ENCODE measurements around the gene AMOTL1. TPM values are rescaled to one million over a fixed set of nuclear protein-coding genes. Genes with fewer than 3 reads are reported as not detected.

The AMOTL1 gene
- total and polyA plus RNA-seq, 2 donors (not counting 3 experiments of a cell fraction or from before 2014, with no cell fraction given) = 12.5 to 37.8 TPM

DNA sequence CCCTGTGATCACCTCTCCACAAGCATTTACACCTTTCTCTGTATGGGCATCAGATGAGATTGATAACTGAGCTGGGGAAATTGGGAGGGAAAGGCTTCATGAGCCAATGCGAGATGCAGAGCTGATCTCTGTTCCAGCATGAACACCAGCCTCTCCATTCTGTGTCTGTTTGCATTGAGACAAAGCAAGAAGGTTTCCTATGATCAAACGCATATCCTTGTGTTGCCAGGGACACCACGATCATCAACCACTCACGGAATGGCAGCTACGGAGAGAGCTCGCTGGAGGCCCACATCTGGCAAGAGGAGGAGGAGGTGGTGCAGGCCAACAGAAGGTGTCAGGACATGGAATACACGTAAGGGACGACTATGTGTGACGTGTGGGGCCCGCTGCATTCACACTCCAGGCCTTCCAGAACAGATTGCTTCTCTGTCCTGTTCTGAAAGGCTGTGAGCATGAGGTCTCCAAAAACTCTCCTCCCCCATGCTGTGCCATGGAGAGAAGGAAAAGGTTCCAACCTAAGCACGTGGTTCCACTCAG, 96.4 kb downstream of the AMOTL1 start:
- H2AFZ ChIP-seq (ENCODE audit: low read depth, low read length) = no peak overlapping the region
- H3K9me1 ChIP-seq (replicated peaks; ENCODE audit: control insufficient read depth, extremely low read depth, insufficient read depth, low read length) = no peaks in the 10 kb centered on the region
- H3K36me3 ChIP-seq (ENCODE audit: control insufficient read depth in 2 of 2, extremely low read depth in 1 of 2, insufficient read depth in 2 of 2, low read length in 2 of 2) = peaks cover 13 to 25% of the 10 kb centered on the region in 2 experiments
- no peak overlapping the region for H3K4me2 ChIP-seq (ENCODE audit: insufficient read depth, low read length)
- ChIA-PET POLR2A (no interaction called here), CTCF (interaction anchor here (0.5 to 1.8 kb wide), 3 partner anchors 33 to 105 kb away, joined by 3 to 5 read pairs (median 4); no protein-coding TSS in a partner anchor)
- TF ChIP-seq JUN (IDR thresholded peaks at IDR 0.05; ENCODE audit: borderline replicate concordance, insufficient read depth, insufficient read length, low read depth) (no peak), MYC (IDR thresholded peaks at IDR 0.05; ENCODE audit: low read depth, low read length) (no peak), FOS (IDR thresholded peaks at IDR 0.05; ENCODE audit: borderline replicate concordance, insufficient read depth, low read length) (no peak), EZH2 (IDR thresholded peaks at IDR 0.05; ENCODE audit: borderline replicate concordance, low read depth, low read length, severe bottlenecking) (no peak), POLR2AphosphoS5 (IDR thresholded peaks at IDR 0.05; ENCODE audit: insufficient read depth, low read depth, low read length) (no peak), POLR2A (IDR thresholded peaks at IDR 0.05; ENCODE audit: low read depth, low read length) (no peak), MAX (IDR thresholded peaks at IDR 0.05; ENCODE audit: insufficient read depth, insufficient read length) (no peak), GATA2 (IDR thresholded peaks at IDR 0.05; ENCODE audit: insufficient read depth, insufficient read length, low read depth, low read length) (no peak)
- TF ChIP-seq, protein P1, sequence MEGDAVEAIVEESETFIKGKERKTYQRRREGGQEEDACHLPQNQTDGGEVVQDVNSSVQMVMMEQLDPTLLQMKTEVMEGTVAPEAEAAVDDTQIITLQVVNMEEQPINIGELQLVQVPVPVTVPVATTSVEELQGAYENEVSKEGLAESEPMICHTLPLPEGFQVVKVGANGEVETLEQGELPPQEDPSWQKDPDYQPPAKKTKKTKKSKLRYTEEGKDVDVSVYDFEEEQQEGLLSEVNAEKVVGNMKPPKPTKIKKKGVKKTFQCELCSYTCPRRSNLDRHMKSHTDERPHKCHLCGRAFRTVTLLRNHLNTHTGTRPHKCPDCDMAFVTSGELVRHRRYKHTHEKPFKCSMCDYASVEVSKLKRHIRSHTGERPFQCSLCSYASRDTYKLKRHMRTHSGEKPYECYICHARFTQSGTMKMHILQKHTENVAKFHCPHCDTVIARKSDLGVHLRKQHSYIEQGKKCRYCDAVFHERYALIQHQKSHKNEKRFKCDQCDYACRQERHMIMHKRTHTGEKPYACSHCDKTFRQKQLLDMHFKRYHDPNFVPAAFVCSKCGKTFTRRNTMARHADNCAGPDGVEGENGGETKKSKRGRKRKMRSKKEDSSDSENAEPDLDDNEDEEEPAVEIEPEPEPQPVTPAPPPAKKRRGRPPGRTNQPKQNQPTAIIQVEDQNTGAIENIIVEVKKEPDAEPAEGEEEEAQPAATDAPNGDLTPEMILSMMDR (IDR thresholded peaks at IDR 0.05; ENCODE audit: extremely low read depth in 1 of 2, insufficient read depth in 1 of 2, low read depth in 1 of 2, low read length in 2 of 2) = no peak
- H3K4me3 ChIP-seq (replicated peaks in 1 of 3; ENCODE audit: insufficient read depth in 1 of 3, low read depth in 1 of 3, low read length in 3 of 3) = no peak overlapping the region
- no peaks in the 10 kb centered on the region for H4K20me1 ChIP-seq (replicated peaks; ENCODE audit: control insufficient read depth, extremely low read depth, insufficient read depth, low read length)
- no peaks in the 10 kb centered on the region for H3K27me3 ChIP-seq (ENCODE audit: control insufficient read depth in 2 of 2, insufficient read depth in 2 of 2, low read length in 2 of 2)
- no peak overlapping the region for H3K9ac ChIP-seq (replicated peaks; ENCODE audit: extremely low read depth, insufficient read depth, low read length)
- intact Hi-C loops (cut with micrococcal nuclease) = no loop called here
- dilution Hi-C loops (cut with MboI; ENCODE audit: extremely low pct_ligation_motif_present, low sequenced_read_pairs) = no loop called here
- no peak for DNase-seq (ENCODE audit: low read depth, low spot score)
- BruUV-seq (replicated peaks) = no TSS peak
- H3K9me3 ChIP-seq (replicated peaks; ENCODE audit: control insufficient read depth, insufficient read depth, low read length) = no peaks in the 10 kb centered on the region
- FAIRE-seq = no peak
- H3K4me1 ChIP-seq (ENCODE audit: control insufficient read depth, extremely low read depth, insufficient read depth, low read length) = no peaks in the 10 kb centered on the region
- H3K27ac ChIP-seq (ENCODE audit: insufficient read depth, low read depth, low read length) = no peak overlapping the region
- H3K79me2 ChIP-seq (ENCODE audit: control insufficient read depth, insufficient read depth, low read length) = no peaks in the 10 kb centered on the region

Measured in endothelial cell of umbilical vein (primary cell).